Loucy (cell line): Measurements from ENCODE around the gene COL13A1.

Experiments used
- H2AFZ ChIP-seq: fragments of 200-600 bp; sonication (generic); 2 replicates; pipeline ENCODE4 v1.6.0; 2016; ENCODE audit warnings: antibody characterized with exemption, mild to moderate bottlenecking, low read length, moderate library complexity
- H3F3A ChIP-seq: fragments of 200-600 bp; 2 replicates; pipeline ENCODE4 v1.6.0; 2016; ENCODE audit warnings: antibody characterized with exemption, low read depth, mild to moderate bottlenecking
- H3K27me3 ChIP-seq: fragments of 200-600 bp; sonication (generic); 2 replicates; pipeline ENCODE4 v1.6.1; 2014; ENCODE audit warnings: low read length, mild to moderate bottlenecking; ENCODE audit not compliant: insufficient read depth, poor library complexity, severe bottlenecking
- H3K36me3 ChIP-seq: fragments of 200-600 bp; sonication (generic); 2 replicates; pipeline ENCODE4 v1.6.1; 2016; ENCODE audit warnings: low read length; ENCODE audit not compliant: insufficient read depth
- H3K4me1 ChIP-seq: fragments of 200-600 bp; sonication (generic); 2 replicates; pipeline ENCODE4 v1.5.1; 2014; ENCODE audit warnings: low read length, mild to moderate bottlenecking; ENCODE audit not compliant: insufficient read depth, poor library complexity, severe bottlenecking
- H3K4me2 ChIP-seq: fragments of 200-600 bp; sonication (generic); 2 replicates; pipeline ENCODE4 v1.6.0; 2014; ENCODE audit warnings: antibody characterized with exemption, low read length, low read depth, mild to moderate bottlenecking; ENCODE audit not compliant: poor library complexity, severe bottlenecking
- H3K4me3 ChIP-seq: fragments of 200-600 bp; sonication (generic); 2 replicates; pipeline ENCODE4 v1.5.1; 2014; ENCODE audit warnings: low read length, mild to moderate bottlenecking, mixed read lengths; ENCODE audit not compliant: poor library complexity, severe bottlenecking
- H3K79me2 ChIP-seq: fragments of 200-600 bp; sonication (generic); 2 replicates; pipeline ENCODE4 v1.6.1; 2014; ENCODE audit warnings: low read length; ENCODE audit not compliant: insufficient read depth
- H3K9ac ChIP-seq: fragments of 200-600 bp; sonication (generic); 2 replicates; pipeline ENCODE4 v1.6.0; 2014; ENCODE audit warnings: mild to moderate bottlenecking, low read depth, low read length, moderate library complexity; ENCODE audit not compliant: poor library complexity, severe bottlenecking
- H3K9me2 ChIP-seq: fragments of 200-600 bp; sonication (generic); replicated peaks from 2 replicates; pipeline ENCODE4 v1.6.1; 2016; ENCODE audit warnings: low read depth, low read length, mixed read lengths
- H3K9me3 ChIP-seq: fragments of 200-600 bp; sonication (generic); 2 replicates; pipeline ENCODE4 v1.6.1; 2014; ENCODE audit warnings: mild to moderate bottlenecking, antibody characterized with exemption, low read length, low read depth; ENCODE audit not compliant: insufficient read depth
- H4K20me1 ChIP-seq: fragments of 200-600 bp; sonication (generic); 2 replicates; pipeline ENCODE4 v1.6.0; 2014; ENCODE audit warnings: antibody characterized with exemption, low read length, mild to moderate bottlenecking; ENCODE audit not compliant: insufficient read depth, poor library complexity, severe bottlenecking
- CTCF ChIP-seq: fragments of 200-600 bp; sonication (generic); conservative IDR thresholded peaks from 2 replicates; pipeline ENCODE4 v1.5.1; 2014; ENCODE audit warnings: mild to moderate bottlenecking, antibody characterized with exemption, low read length
- EZH2phosphoT487 ChIP-seq: fragments of 200-600 bp; IDR thresholded peaks from 2 replicates; pipeline ENCODE4 v1.6.1; 2018; ENCODE audit warnings: antibody characterized with exemption, mild to moderate bottlenecking, moderate library complexity, borderline replicate concordance

Gene COL13A1

GRCh38 chr10:69825604-69826003 is 23.9 kb downstream of the COL13A1 start:
- Histone ChIP-seq H3K4me2 (no peak overlapping the region), H3K27me3 (no peaks in the 10 kb centered on the region), H3F3A (no peaks in the 10 kb centered on the region), H4K20me1 (no peaks in the 10 kb centered on the region), H2AFZ (no peak overlapping the region), H3K9me3 (no peaks in the 10 kb centered on the region), H3K9ac (no peak overlapping the region), H3K36me3 (no peaks in the 10 kb centered on the region), H3K9me2 (no peaks in the 10 kb centered on the region), H3K4me1 (peaks cover 42% of the 10 kb centered on the region), H3K4me3 (no peak overlapping the region), H3K79me2 (no peaks in the 10 kb centered on the region)
- TF ChIP-seq EZH2phosphoT487: no peak
- no peak for TF ChIP-seq CTCF

DNA sequence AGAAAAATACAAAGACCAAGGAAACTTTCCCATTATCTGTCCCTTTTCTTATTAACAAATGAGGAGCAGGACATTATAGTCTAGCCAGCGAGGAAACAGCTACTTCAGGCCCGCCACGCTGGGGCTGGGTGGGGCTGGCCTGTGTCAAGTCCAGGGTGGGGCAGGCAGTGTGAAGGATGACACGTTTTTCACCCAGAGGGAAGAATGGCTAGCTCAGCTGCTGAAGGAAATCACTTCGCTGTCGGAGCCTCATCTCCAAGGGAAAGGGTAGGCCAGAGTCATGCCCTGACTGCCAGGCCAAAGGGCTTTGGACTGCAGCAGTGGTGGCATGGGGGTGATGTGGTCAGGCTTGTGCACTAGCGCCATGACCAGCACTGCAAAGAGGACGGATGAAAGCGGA is 24.4 kb downstream of the COL13A1 start:
- H3K9me2 ChIP-seq: no peaks in the 10 kb centered on the region
- H3K36me3 ChIP-seq: no peaks in the 10 kb centered on the region
- no peaks in the 10 kb centered on the region for H3K79me2 ChIP-seq
- no peaks in the 10 kb centered on the region for H3K9me3 ChIP-seq
- H3K4me1 ChIP-seq: peaks cover 39% of the 10 kb centered on the region
- H3F3A ChIP-seq: no peaks in the 10 kb centered on the region
- H4K20me1 ChIP-seq: no peaks in the 10 kb centered on the region
- H2AFZ ChIP-seq: no peak overlapping the region
- no peaks in the 10 kb centered on the region for H3K27me3 ChIP-seq
- no peak overlapping the region for H3K4me2 ChIP-seq
- H3K9ac ChIP-seq: no peak overlapping the region
- TF ChIP-seq CTCF (no peak), EZH2phosphoT487 (no peak)
- H3K4me3 ChIP-seq: no peak overlapping the region

DNA sequence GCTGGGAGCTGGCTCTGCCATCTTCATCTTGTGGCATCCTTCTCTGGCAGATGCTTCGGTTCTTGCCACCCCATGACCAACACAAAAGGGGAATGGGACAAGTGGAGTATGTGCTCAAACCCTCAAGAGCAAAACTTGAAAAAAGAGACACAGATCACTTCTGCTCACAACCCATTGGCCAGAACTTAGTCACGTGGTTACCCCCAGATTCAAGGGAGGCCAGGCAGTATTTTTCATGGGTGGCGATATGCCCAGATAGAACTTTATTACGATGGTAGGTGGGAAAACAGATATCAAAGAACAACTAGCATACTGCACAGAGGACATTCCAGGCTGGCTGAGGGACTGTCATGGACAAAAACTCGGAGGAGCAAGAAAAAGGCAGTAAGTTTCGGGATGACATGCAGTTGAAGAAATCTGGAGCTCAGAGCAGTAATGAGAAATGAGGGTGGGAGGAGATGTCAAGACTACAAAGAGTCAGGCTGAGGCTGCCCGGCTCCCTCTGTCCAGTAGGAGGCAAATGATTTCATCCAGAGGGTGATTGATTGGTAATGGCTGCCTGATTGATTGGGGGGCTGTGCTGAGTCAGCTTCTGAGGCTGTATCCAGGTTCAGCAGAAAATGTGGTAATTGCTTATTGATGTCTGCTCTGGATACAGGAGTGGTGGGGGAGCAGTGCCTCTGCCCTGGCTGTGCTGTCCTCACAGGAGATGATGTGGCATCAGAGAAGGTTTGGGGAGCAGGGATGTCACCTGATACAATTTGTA is 25.3 kb downstream of the COL13A1 start:
- H4K20me1 ChIP-seq: no peaks in the 10 kb centered on the region
- no peak overlapping the region for H2AFZ ChIP-seq
- TF ChIP-seq EZH2phosphoT487 (no peak), CTCF (peak; percentile 29)
- no peak overlapping the region for H3K4me3 ChIP-seq
- H3K36me3 ChIP-seq: no peaks in the 10 kb centered on the region
- H3K9ac ChIP-seq: no peak overlapping the region
- no peaks in the 10 kb centered on the region for H3K27me3 ChIP-seq
- no peaks in the 10 kb centered on the region for H3F3A ChIP-seq
- H3K4me1 ChIP-seq: peaks cover 38% of the 10 kb centered on the region
- H3K4me2 ChIP-seq: no peak overlapping the region
- H3K79me2 ChIP-seq: no peaks in the 10 kb centered on the region
- no peaks in the 10 kb centered on the region for H3K9me2 ChIP-seq
- no peaks in the 10 kb centered on the region for H3K9me3 ChIP-seq
